ENCODE measurements around the gene ETV7. TPM values are rescaled to one million over a fixed set of nuclear protein-coding genes. Genes with fewer than 3 reads are reported as not detected.

Gene ETV7
- total RNA-seq, 4 donors from 2014 or later = 3.3 to 12.1 (median 9.9) TPM

- no peak for DNase-seq
- no peaks in the 10 kb centered on the region for H3K36me3 ChIP-seq
- H3K9me3 ChIP-seq = no peaks in the 10 kb centered on the region
- TF ChIP-seq POLR2A (IDR thresholded peaks at IDR 0.05) = no peak
- TF ChIP-seq CTCF (IDR thresholded peaks at IDR 0.05) = no peak
- no peak overlapping the region for H3K4me3 ChIP-seq
- no peak overlapping the region for H3K27ac ChIP-seq
- no peaks in the 10 kb centered on the region for H3K4me1 ChIP-seq
- H3K27me3 ChIP-seq = no peaks in the 10 kb centered on the region
These were observed 12.5 kb downstream of the ETV7 start for GRCh38 chr6:36374972-36375371.

- no peaks in the 10 kb centered on the region for H3K9me3 ChIP-seq
- H3K36me3 ChIP-seq = peaks cover 0 to under 1% (median 0%) of the 10 kb centered on the region in 3 donors
- no peaks in the 10 kb centered on the region for H3K4me1 ChIP-seq
- no peak overlapping the region for H3K27ac ChIP-seq
- DNase-seq = no peak
- no peak for TF ChIP-seq POLR2A (IDR thresholded peaks at IDR 0.05)
- TF ChIP-seq CTCF (IDR thresholded peaks at IDR 0.05) = no peak
- no peaks in the 10 kb centered on the region for H3K27me3 ChIP-seq
- no peak overlapping the region for H3K4me3 ChIP-seq
These were observed 13.3 kb downstream of the ETV7 start for GRCh38 chr6:36374194-36374593.

- Histone ChIP-seq H3K36me3 (peaks cover 0 to 7% (median 0%) of the 10 kb centered on the region in 3 donors), H3K4me1 (no peaks in the 10 kb centered on the region), H3K27me3 (no peaks in the 10 kb centered on the region)
These were observed 14.0 kb downstream of the ETV7 start for GRCh38 chr6:36373368-36374019.

GRCh38 chr6:36372088-36372487, 15.4 kb downstream of the ETV7 start:
- no peaks in the 10 kb centered on the region for H3K27me3 ChIP-seq
- H3K27ac ChIP-seq = no peak overlapping the region
- no peaks in the 10 kb centered on the region for H3K4me1 ChIP-seq
- no peak overlapping the region for H3K4me3 ChIP-seq
- DNase-seq = no peak
- no peak for TF ChIP-seq POLR2A (IDR thresholded peaks at IDR 0.05)
- TF ChIP-seq CTCF (IDR thresholded peaks at IDR 0.05) = no peak
- peaks cover 0 to 8% (median 0%) of the 10 kb centered on the region in 3 donors for H3K36me3 ChIP-seq
- no peaks in the 10 kb centered on the region for H3K9me3 ChIP-seq

More at GRCh38 chr6:36373368-36374019, 14.0 kb downstream of the ETV7 start:
- Histone ChIP-seq H3K4me3 (no peak overlapping the region), H3K9me3 (no peaks in the 10 kb centered on the region), H3K27ac (no peak overlapping the region)
- TF ChIP-seq POLR2A (IDR thresholded peaks at IDR 0.05) (no peak), CTCF (IDR thresholded peaks at IDR 0.05) (no peak)
- no peak for DNase-seq

- H3K4me3 ChIP-seq = no peak overlapping the region
- no peaks in the 10 kb centered on the region for H3K9me3 ChIP-seq
- no peak for DNase-seq
- H3K27ac ChIP-seq = no peak overlapping the region
- TF ChIP-seq CTCF (IDR thresholded peaks at IDR 0.05) (no peak), POLR2A (IDR thresholded peaks at IDR 0.05) (no peak)
- H3K36me3 ChIP-seq = peaks cover 0 to 8% (median 0%) of the 10 kb centered on the region in 3 donors
- H3K4me1 ChIP-seq = no peaks in the 10 kb centered on the region
- no peaks in the 10 kb centered on the region for H3K27me3 ChIP-seq
These were observed 16.3 kb downstream of the ETV7 start for GRCh38 chr6:36371211-36371610.
